Measurements from ENCODE around the gene EEIG1.

Gene EEIG1

GRCh38 chr9:128002959-128003358 is 22.2 kb upstream of the EEIG1 start:
- in situ Hi-C loops (cut with MboI; ENCODE audit: low pct_unique_long_range_greater_than_20kb, low sequenced_read_pairs): no loop called here
- no peak for DNase-seq

GRCh38 chr9:128001779-128002298 is 21.1 kb upstream of the EEIG1 start:
- in situ Hi-C loops (cut with MboI; ENCODE audit: low pct_unique_long_range_greater_than_20kb, low sequenced_read_pairs): no loop called here
- no peak for DNase-seq

- in situ Hi-C loops (cut with MboI; ENCODE audit: low pct_unique_long_range_greater_than_20kb, low sequenced_read_pairs): no loop called here
- DNase-seq: no peak
Measured at GRCh38 chr9:128001151-128001778, 20.5 kb upstream of the EEIG1 start.

- in situ Hi-C loops (cut with MboI; ENCODE audit: low pct_unique_long_range_greater_than_20kb, low sequenced_read_pairs): no loop called here
- no peak for DNase-seq
Measured at GRCh38 chr9:127999461-127999860, 18.7 kb upstream of the EEIG1 start.

- in situ Hi-C loops (cut with MboI; ENCODE audit: low pct_unique_long_range_greater_than_20kb, low sequenced_read_pairs): no loop called here
- DNase-seq: no peak
Measured at GRCh38 chr9:127993721-127994120, 12.9 kb upstream of the EEIG1 start.

- in situ Hi-C loops (cut with MboI; ENCODE audit: low pct_unique_long_range_greater_than_20kb, low sequenced_read_pairs): no loop called here
- no peak for DNase-seq
Measured at GRCh38 chr9:127991757-127992274, 11.0 kb upstream of the EEIG1 start.

- in situ Hi-C loops (cut with MboI; ENCODE audit: low pct_unique_long_range_greater_than_20kb, low sequenced_read_pairs): no loop called here
- no peak for DNase-seq
Measured at GRCh38 chr9:127991017-127991756, 10.4 kb upstream of the EEIG1 start.

GRCh38 chr9:127990554-127990953 is 9.8 kb upstream of the EEIG1 start:
- no peak for DNase-seq
- in situ Hi-C loops (cut with MboI; ENCODE audit: low pct_unique_long_range_greater_than_20kb, low sequenced_read_pairs): no loop called here

GRCh38 chr9:127989094-127989493 is 8.3 kb upstream of the EEIG1 start:
- in situ Hi-C loops (cut with MboI; ENCODE audit: low pct_unique_long_range_greater_than_20kb, low sequenced_read_pairs): no loop called here
- no peak for DNase-seq

- in situ Hi-C loops (cut with MboI; ENCODE audit: low pct_unique_long_range_greater_than_20kb, low sequenced_read_pairs): no loop called here
- no peak for DNase-seq
Measured at GRCh38 chr9:127987103-127987614, 6.4 kb upstream of the EEIG1 start.

- no peak for DNase-seq
- in situ Hi-C loops (cut with MboI; ENCODE audit: low pct_unique_long_range_greater_than_20kb, low sequenced_read_pairs): no loop called here
Measured at GRCh38 chr9:127985011-127985410, 4.2 kb upstream of the EEIG1 start.

GRCh38 chr9:127983847-127984289 is 3.1 kb upstream of the EEIG1 start:
- DNase-seq: no peak
- in situ Hi-C loops (cut with MboI; ENCODE audit: low pct_unique_long_range_greater_than_20kb, low sequenced_read_pairs): no loop called here

- no peak for DNase-seq
- in situ Hi-C loops (cut with MboI; ENCODE audit: low pct_unique_long_range_greater_than_20kb, low sequenced_read_pairs): no loop called here
Measured at GRCh38 chr9:127982912-127983311, 2.1 kb upstream of the EEIG1 start.

- in situ Hi-C loops (cut with MboI; ENCODE audit: low pct_unique_long_range_greater_than_20kb, low sequenced_read_pairs): no loop called here
- no peak for DNase-seq
Measured at GRCh38 chr9:127981559-127982121, 851 bp upstream of the EEIG1 start.

GRCh38 chr9:127980060-127980705 is 606 bp downstream of the EEIG1 start:
- in situ Hi-C loops (cut with MboI; ENCODE audit: low pct_unique_long_range_greater_than_20kb, low sequenced_read_pairs): no loop called here
- peak; percentile 30 for DNase-seq

- DNase-seq: peak; percentile 50
- in situ Hi-C loops (cut with MboI; ENCODE audit: low pct_unique_long_range_greater_than_20kb, low sequenced_read_pairs): no loop called here
Measured at GRCh38 chr9:127979333-127980059, 1.3 kb downstream of the EEIG1 start.

- in situ Hi-C loops (cut with MboI; ENCODE audit: low pct_unique_long_range_greater_than_20kb, low sequenced_read_pairs): no loop called here
- DNase-seq: no peak
Measured at GRCh38 chr9:127979015-127979332, 1.8 kb downstream of the EEIG1 start.

GRCh38 chr9:127977884-127978647 is 2.7 kb downstream of the EEIG1 start:
- peak; percentile 40 for DNase-seq
- in situ Hi-C loops (cut with MboI; ENCODE audit: low pct_unique_long_range_greater_than_20kb, low sequenced_read_pairs): no loop called here
